Cerebellar cortex (tissue), 1 donor: ENCODE measurements around the gene MAML3.

Source experiments
- DNase-seq: peaks from one replicate; pipeline ENCODE4 v3.0.0-alpha.2; 2015; ENCODE audit warnings: low spot score

MAML3 gene

DNA sequence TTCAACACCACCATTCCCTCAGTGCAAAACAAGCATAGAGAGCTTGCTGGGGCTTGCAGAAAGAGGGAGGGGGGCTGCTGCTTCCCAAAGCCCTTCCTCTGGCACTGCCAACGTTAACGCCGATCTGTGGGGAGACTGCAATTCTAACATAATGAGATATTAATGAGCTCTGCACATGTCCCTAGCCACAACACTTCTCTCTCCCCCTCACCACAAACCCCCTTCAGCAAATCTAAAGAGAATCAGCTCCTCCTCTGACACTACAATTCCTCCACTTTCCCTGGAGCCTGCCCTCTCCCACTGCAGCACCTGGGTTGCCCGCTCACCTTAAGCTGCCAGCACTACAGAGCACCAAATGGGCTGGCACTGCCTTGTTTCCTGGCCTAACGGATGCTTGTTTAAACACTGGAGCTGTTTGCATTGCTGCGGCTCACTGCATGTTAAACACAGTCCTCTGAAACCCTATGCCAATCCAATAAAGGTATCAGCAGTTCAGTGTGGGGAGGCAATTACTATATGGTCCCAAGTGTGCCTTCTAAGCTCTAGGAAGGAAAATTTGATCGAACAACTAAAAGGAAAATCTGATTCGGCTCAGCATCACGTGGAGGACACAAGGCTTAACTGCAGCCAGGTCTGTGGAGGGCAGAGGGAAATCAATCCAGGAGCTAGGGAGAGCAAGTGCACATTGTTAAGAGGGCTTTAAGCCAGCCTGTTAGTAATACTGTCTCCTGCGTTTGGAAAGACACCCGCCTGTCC, 232.4 kb downstream of the MAML3 start:
- peak; percentile 77 for DNase-seq

DNA sequence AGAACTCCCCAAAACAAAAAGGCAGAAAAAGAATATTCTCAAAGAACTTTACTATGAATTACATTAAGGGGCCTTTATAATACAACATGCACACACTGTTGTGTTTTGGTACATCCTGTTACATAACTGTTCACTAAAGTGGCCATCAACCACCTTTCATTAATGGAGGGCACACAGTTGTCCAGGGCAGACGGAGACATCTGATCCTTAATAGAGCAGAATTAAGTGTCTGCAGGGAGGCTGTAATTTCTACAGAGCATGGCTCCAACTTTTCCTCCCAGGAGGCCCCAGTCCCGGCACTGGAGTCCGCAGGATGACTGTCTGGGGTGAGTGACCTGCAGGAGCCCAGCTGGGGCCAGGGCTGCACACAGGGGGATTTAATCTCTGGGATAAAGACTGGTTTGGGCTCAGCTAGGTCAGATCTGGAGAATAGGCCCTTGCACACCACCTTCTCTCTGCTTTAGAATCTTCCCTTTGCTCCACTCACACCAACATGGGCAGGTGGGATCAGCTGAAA, 233.4 kb downstream of the MAML3 start:
- peak; percentile 88 for DNase-seq

DNA sequence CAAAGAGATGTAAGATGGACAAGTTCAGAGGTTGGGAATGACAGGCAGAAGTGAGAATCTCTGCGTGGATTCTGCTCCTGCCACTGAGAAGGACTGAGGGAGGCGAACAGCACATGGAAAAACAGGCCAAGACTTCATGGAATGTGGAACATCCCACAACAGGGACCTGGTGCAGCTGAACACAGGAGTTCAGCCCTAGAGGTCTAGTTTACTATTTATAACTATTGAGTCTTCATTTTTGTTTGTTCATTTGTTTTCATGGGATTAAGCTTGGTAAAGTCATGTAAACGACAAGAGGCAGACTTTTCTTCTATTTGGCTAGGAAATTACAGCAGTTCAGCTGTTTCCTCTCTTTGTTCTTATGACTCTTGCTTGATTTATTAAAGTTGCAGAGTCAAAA, 234.5 kb downstream of the MAML3 start:
- peak; percentile 39 for DNase-seq

DNA sequence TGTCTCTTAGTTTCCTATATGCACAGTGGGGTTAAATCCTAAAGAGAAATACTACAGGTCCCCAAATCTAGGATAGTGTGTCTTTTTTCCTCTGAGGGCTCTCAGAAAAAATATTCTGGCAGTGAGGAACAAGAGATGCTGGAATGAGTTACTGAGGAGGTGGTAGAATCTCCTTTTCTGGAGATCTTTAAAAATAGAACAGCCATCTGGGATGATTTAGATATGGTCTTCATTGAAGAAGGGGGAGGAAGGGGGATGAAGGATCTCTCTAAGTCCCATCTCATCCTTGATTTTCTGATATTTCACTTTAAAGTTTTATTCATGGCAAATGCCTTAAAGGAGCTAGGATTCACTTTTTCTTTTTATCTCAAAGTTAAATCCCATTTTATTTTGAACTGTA, 235.0 kb downstream of the MAML3 start:
- DNase-seq = peak; percentile 54

DNA sequence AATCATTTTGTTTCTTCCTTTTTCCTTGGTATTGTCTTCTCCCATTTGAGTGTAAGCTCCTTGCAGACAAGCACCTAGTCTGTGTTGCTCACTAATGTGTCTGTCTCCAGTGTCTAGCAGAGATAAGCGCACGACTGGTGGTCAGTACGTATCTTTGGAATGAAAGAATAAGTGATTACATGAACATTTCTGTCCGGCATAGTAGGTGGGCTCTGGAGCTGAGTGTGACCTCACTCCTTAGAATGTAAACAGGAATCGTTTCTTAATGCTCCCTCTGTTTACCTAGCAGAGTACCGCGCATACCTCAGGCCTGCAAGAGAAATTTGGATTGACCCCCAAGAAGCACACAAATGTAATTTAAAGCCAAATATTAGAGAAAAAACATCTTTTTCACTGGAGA, 235.4 kb downstream of the MAML3 start:
- no peak for DNase-seq

DNA sequence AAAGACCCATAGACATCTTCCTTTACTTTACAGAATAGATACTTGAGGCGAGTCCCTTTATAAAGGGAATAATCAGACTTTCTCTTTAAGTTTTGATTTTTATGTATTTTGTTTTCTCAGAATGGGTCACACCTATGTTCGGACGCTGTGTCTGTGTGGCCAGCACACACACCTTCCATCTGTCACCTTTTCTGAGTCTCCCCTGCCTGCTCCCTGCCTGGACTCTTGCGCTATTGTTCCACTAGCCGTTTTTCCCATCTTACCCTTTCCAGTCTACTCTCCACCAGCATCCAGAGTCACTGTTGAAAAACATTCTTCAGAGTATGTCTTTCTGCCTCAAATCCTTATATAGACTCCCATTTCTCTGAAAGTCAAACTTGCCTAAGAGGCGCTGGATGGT, 236.1 kb downstream of the MAML3 start:
- peak; percentile 69 for DNase-seq

DNA sequence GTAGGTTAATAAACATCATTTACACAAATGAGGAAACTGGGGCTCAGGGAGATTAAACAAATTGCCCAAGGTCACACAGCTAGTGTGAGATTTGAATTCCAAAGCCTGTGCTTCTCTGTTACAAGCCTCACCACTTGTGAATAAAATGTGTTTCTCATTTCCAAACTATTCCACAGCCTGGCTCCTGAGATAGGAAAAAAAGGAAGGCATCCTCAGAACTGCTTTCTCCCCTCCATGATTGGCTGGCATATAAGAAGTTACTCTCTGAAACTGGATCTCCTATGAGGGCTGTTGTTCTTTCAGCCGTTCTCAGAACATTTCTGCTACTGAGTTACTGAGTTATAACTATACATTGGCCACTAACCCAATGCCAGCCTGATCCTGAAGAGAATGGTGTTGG, 237.9 kb downstream of the MAML3 start:
- no peak for DNase-seq

DNA sequence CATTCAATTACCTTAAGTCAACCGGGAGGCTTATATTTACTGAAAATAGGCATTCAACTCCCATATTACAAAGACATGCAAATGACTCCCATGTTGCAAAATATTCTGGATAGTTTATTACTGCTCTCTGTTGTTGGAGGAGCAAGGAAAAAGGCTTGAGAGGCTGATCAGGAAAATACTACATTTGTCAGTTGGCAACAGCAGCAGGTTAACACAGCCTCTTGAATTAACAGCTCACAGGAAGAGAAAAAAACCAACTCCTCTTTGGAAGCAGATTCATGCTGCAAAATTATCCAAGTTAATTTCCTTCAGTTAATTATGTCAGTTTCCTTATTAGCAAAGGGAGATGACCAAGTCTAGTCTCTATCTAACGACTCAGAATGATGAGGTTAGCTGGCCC, 238.9 kb downstream of the MAML3 start:
- DNase-seq = peak; percentile 20

DNA sequence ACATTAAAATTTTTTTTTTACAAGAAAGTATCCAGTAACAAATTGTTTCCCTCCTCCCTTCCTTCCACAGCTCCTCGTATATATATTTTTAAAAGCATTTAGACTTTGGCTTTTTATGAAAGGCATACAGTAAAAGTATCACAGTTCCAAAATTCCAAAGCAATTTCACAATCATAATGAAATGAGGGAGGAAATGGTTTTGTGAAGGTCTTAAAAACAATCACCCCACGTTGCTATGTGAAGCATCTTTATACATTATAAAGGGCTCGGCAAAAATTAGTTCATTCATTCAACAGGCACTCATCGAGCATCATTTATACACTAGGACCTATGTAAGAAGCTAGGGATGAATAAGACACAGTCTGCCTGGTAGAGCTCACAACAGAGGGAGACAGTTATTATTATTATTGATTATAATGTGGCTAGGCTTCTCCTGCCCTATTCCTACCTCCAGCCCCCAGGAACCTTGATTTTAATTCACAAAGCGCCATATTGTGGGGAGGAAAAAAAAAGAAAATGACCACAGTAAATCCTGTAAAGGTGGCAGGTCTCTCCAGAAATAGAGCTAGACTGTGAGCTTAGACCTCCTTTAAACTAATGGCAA, 239.9 kb downstream of the MAML3 start:
- DNase-seq = no peak

DNA sequence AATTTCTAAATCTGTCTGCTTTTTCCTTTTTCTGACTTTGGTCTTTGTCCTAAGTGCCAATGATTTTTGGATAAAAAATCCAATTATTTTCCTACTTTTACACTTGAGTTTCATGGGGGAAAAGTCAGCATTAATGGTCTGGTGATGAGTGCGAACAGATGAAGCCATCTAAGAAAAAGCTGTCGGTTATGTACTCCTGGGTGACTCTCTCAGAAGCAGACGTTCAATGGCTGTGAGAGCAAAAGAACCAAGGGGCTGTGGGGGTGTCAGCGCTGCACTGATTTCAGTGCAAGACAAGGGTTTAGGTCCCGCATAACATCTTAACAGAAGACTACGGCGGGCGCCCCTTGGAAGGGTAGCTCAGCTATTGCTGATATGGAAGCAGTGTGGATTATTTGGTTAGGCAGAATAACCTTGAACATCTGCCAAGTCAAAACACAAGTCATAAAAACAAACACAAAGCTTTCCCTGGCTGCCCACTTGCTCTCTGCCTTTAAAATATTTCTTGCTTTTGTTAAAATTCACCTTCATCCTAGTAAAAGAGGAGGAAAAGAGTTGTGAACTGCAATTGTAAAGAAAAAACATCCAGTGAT, 240.5 kb downstream of the MAML3 start:
- no peak for DNase-seq

DNA sequence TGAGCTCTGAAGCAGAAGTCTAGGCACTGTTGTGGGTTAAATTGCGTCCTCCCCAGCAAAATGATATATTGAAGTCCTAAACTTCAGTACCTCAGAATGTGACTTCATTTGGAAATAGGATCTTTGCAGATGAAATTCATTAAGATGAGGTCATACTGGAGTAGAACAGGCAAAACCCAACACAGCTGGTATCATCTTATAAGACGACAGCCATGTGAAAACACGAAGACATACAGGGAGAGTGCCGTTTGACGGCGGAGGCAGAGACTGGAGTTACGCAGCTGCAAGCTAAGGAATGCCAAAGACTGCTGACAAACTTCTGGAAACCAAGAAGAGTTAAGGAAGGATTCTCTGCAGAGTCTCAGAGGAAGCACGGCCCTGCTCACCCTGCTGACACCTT, 241.5 kb downstream of the MAML3 start:
- DNase-seq = no peak

DNA sequence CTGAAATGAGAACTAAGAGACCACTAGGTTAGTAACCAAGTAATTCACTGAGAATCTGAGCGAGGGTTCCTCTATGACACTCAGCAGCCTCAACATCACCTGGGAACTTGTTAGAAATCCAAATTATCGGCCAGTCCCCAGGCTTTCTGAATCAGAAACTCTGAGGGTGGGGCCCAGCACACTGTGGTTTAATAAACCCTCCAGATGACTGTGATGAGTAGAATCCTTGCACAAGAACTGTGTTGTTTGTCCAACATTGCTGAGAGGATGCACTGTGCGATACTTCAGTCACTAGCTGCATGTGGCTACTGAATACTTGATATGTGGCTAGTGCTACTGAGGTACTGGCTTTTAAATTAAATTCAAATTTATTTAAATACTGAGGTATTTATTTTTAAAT, 243.9 kb downstream of the MAML3 start:
- no peak for DNase-seq

DNA sequence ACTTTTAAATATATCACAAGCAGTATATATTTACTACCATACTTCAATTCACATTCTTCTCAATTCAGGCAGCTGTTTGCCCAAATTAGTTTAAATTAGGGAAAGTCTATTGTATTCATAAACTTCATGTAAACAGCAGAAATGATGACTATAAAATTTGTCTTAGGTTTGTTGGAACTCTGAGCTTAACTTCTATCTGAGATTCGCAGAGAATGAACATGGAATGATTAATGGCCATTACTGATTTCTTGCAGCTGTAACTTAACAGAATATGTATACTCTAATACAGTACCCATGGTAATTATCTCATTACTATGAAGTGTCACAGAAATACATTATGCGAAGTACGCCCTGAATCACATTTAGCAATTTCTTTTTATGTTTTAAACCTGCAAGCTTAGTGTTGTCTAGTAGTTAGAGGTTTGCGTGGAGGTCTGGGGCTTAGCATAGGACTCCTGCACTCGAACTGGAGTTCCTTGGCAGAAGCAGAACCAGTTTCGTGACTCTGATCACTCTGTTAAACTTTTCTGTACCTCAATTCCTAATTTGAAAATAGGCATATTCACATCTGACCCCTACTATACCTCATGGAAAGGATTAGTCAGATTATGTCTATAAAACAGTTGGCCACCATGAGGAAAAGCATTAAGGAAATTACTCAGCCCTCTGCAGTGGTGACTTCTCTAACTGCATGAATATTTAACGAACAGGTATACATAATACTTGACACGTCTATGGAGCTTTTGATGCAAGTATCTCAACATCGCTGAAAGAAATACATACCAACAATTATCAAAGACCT, 245.1 kb downstream of the MAML3 start:
- DNase-seq = no peak

DNA sequence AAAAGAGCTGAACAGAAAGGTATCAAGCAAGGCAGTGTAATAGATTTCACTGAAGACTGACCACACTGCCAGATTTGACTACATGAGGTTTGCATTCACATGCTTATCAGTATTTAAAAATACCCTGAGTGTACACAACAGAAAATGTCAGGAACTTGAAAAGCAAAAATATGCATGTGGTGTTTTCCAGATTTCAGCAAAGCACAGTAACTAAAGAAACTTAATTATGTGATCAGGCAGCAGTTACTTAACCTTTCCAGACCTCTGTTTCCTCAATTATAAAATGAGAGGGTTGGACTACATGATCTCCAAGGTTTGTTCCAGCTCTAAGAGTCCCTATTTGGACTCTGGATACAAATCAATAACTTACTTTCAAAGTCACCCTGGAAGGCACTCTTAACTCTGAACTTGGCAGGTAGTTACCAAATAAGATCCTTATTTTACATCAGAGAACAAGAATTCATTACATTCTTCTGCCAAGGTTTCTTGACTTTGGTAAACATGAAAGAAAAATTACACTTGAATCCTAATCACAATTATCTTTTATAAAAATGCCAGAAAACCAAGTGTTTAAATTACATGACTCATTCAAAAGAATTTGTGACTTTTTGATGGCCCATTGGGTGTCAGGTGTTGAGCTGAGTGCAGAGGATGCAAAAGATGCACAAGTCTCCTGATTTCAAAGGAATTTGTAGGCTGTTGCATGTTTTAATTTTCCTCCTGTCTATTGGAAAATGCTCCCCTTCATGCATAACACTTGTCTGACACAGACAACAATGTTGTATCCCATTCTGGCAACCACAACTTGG, 246.8 kb downstream of the MAML3 start:
- no peak for DNase-seq

DNA sequence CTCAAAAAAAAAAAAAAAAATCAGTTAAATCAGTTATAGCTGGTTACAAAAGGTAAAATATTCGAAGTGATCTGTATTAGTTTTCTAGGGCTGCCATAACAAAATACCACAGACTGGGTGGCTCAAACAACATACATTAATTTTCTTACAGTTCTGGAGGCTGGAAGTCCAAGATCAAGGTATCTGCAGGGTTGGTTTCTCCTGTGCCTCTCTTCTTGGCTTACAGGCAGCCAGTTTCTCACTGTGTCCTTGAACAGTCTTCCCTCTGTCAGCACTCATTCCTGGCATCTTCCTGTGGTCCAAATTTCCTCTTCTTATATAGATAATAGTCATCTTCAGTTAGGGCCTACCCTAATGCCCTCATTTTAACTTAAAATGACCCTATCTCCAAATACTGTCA, 248.5 kb downstream of the MAML3 start:
- DNase-seq = no peak

DNA sequence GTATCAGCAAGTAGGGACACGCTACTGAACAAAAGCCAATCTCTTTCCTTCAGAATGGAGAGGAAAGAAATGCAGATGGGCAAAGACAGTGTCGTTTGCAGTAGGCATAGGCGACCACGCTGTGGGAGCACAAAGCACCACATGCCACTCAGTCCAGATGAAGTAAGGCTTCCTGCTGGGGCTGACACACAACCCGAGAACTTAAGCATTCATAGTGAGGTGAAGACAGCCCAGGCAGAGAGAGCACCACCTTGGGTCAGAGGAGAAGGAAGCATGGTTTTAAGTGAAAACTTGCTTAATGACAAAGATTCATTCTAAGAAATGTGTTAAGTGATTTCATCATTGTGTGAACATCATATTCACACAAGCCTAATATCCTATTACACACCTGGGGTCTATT, 249.6 kb downstream of the MAML3 start:
- DNase-seq = no peak

DNA sequence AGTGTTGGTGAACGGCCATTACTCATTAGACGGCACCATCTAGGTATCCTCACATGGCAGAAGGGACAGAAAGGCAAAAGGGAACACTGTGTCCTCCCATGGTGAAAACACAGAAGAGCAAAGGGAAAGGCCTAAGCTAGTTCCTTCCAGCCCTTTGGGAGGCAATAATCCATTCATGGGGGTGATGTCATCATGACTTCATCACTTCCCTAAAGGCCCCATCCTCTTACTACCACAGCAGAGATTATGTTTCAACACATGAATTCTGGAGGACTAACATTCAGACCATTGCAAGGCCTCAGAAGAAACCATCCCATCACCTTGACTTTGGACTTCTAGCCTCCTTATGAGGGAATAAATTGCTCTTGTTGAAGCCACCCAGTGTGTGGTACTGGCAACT, 250.1 kb downstream of the MAML3 start:
- no peak for DNase-seq

DNA sequence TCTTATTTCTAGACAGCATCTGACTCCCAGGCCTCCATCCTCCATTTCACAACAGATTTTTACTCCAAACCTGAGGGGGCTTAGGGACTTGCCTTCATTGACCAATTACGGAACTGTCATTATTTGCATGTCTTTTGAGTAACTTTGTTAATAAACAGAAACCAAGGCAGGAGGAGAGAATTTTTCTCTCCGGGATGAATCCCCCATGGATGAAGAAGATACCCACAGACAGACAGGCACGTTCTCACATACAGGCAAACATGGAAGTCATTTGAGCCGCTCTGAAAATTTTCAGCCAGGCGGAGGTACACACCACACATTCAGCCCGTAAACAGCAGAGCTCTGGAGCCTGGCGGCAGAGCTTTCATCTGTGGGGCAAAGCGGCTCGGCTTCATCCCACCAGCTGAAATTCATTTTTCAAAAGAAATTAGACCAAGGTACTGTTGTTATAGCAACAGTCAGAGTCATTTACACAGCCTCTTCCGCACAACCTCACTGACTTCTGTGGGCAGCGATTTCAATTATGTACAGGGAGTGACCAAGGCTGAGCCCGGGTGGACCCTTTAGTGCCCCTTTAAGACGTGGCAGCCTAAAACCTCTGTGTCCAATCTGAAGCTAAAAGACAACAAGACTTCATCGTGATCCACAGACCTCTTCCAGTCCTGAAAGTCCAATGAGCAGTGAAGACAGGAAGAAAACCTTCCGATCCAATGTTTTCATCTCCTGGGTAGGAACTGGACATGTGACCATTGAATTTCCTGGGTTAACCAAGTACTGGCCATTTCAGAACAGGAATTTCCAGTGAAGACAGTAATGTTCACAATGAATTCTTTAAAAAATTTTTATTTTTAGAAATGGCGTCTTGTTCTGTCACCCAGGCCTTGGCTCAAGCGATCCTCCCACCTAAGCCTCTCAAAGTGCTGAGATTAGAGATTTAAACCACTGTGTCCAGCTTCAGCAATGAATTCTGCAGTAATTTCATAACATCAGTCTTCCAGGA, 251.4 kb downstream of the MAML3 start:
- DNase-seq = no peak

DNA sequence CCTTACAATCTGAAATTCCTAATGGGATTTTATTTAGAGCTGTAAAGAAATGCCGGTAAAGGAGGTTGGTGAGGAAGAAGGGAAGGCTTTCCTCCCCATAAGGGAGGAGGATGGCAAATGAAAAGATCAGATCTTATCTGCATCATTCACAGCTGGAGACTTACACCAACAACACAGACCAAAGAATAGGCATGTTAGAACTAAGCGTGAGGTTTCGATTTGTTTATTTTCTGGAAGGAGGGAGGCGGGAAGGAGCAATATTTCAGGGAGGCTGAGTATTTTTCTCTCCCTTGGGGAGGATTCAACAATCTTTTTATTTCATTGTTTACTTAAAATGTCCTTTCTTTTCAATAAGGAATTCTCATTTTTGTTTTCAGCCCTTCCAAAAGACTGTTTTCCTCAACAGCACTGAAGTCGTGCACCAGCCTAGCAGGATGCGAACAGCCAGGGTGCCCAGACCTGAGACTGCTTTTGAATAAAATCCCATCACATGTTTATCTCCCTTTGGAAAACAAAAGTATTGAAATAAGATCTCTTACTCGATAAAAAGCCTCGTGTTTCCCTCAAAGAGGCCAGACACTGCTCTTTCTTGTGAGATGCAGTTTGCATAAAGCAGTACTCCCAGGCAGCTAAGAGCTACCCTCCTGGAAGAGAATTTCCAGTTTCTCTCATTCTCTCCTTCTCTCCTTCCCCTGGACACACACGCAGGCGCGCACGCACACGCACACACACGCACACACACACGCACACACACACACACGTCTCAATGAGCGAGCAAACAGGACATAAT, 252.3 kb downstream of the MAML3 start:
- peak; percentile 34 for DNase-seq

DNA sequence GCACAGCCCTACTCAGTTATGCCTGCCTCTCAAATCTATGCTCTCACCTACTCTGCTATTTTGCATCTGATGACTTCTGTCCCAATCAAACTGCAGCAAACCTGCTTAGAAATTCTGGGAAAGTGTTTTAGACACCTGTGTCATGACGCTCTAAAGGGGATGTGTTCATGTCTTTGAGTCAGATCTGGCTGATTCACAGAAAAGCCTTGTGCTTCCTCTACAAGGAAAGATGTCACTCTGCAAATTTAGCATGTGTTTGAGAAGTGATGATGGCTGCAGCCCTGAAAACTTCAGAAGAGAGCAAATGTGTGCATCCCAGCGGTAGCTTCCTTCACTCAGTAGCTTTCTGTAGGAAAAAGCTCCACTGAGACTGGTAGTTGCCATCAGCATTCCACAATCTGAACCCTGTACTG, 253.0 kb downstream of the MAML3 start:
- no peak for DNase-seq
